GM19463 (cell line): ENCODE data around the gene ASNSD1.
"Not testable (repeated sequence)": the region's sequence is repeated elsewhere in the genome, so short reads cannot be mapped to it uniquely, and the experiment has no call there.

Experiments
- ATAC-seq: cut with Tn5 transposase; IDR thresholded peaks from one replicate; pipeline ENCODE4 v1.9.1; 2021; ENCODE audit warnings: mild to moderate bottlenecking, moderate library complexity; ENCODE audit not compliant: unreplicated experiment

ASNSD1 gene

DNA sequence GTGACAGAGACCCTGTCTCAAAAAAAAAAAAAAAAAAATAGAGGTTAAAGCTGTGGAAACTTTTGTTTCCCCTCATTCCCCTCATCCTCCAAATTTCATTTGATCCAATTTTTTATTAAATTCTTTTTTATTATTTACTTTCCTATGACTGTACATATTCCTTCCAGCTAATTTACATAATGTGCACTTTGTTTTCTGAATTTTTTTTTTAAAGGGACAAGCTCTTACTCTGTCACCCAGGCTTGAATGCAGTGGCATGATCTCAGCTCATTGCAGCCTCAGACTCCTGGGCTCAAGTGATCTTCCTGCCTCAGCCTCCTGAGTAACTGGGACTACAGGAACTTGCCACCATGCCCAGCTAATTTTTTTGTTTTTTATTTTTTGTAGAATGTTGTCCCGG lies 23.6 kb downstream of the ASNSD1 start:
- no peak for ATAC-seq

DNA sequence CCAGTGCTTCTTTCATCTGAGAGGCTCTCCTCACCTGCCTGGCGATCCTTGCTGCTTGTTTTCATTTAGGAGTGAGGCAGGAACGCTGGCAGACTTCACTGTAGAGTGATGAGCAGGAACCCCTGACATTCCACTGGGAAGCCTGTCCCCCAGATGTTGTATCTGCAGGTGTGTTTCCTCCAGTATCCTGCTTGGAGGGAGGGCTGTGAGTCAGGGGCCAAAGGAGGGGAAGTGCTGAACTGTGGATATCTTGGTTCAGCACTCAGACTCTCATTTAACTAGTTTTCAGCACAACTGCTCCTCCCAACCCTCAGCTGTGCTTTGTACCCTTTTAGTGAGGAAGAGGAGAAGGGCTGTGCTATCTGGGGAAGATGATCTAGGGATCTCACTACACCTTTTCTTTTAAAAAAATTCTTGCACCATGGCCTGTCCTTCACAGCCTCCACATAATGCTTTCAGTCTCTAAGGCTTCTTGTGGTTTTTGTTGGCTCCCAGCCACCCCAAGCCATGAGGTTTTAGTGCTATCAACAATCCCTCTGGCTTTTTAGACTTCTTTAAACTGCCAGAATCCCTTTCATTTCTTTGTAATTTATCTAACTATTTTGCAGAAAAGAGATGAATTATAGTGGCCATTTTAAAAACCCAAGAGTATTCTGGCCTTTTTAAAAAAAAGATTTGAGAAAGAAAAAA lies 24.4 kb downstream of the ASNSD1 start:
- peak; percentile 74 for ATAC-seq

DNA sequence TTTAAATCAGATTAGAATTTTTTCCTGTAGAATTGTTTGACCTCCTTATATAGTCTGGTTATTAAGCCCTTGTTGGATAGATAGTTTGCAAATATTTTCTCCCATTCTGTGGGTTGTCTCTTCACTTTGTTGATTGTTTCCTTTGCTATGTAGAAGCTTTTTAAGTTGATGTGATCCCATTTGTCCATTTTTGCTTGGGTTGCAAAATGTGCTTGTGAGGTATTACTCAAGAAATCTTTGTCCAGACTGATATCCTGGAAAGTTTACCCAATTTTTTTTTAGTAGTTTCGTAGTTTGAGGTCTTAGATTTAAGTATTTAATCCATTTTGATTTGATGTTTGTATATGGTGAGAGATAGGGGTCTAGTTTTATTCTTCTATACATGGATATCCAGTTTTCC lies 26.5 kb downstream of the ASNSD1 start:
- not testable (repeated sequence) for ATAC-seq

DNA sequence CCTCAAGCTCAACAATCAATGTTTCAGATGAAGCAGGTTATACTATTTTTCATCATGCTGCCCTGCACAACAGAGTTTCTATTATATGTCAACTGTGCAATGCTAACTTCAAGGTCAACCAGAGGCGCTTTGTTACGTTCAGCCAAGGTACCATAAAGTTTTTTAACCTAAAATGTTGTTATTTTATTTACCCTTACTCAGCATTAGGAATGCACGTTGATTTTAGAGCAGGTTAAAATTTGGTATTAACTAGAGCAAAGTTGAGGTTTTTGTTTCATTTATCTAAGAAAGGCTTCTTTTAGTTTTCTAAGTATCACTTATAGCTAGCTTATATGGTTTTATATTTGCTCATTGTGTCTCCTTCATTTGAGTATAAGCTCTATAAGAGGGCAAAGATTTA lies 35.0 kb downstream of the ASNSD1 start:
- no peak for ATAC-seq

DNA sequence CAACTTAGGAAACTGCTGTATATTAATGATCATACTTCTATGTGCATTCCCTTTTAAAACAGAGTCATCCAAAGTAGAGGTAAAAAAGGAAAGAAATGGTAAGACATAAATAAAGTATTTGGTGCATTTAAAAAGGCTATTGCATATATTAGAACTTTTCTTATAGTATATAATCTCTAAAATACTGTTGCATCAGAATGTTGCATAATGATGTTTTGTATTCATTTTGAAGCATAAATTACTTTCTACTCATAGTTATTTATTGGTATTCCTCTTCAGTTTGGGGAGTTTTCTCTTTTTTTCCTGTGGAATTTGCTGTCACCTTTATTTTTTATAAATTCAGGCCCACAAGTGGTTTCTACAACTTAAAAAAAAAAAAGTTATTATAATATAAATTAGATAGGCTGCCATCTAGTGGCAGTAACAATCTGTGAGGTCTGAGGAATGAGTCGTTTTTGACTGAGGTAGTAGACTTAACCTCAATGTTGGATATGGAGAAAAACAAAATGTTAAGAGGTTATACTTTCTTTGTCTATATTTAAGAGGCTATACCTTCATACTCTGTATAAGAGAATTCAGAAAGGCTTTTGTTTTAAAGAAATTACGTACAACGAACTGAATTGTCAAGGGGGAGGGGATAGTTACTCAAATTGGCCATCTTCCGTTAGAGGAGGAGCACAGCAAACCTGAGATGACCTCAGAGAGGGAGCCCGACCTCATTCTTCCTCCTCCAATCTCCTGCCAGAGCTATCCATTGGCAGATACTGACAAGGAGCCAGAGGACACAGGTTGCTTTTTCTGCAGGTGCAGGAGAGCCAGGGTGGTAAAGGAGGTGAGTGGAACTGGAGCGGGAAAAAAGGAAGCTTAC lies 37.0 kb downstream of the ASNSD1 start:
- ATAC-seq, result no peak

DNA sequence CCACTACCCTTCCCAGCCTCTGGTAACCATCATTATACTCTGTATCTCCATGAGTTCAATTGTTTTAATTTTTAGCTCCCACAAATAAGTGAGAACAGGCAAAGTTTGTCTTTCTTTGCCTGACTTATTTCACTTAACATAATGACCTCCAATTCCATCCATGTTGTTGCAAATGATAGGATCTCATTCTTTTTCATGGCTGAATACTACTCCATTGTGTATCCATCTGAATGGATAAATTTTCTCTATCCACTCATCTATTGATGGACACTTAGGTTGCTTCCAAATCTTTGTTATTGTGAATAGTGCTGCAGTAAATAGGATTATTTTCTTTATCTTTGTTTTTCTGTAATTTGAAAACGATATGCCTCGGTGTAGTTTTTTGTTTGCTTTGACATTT lies 39.4 kb downstream of the ASNSD1 start:
- ATAC-seq, result no peak

DNA sequence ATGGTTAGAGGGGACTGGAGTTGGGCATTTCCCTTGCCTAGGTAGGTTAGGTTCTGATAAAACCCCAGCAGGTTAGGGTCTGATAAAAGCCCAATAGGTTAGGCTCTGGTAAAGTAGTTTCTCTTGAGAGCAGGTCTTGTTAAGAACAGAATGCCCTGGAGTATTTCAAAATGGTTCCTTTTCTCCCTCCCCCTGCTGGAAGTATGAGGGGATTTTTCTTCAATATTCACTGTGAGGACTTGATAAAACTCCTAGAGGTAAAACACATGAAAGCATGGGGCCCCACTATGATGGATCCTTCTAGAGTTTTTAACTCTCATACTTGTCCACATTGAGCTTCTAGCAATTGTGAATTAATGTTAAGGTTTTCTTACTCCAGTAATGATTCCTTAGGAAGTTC lies 40.8 kb downstream of the ASNSD1 start:
- ATAC-seq, result no peak

DNA sequence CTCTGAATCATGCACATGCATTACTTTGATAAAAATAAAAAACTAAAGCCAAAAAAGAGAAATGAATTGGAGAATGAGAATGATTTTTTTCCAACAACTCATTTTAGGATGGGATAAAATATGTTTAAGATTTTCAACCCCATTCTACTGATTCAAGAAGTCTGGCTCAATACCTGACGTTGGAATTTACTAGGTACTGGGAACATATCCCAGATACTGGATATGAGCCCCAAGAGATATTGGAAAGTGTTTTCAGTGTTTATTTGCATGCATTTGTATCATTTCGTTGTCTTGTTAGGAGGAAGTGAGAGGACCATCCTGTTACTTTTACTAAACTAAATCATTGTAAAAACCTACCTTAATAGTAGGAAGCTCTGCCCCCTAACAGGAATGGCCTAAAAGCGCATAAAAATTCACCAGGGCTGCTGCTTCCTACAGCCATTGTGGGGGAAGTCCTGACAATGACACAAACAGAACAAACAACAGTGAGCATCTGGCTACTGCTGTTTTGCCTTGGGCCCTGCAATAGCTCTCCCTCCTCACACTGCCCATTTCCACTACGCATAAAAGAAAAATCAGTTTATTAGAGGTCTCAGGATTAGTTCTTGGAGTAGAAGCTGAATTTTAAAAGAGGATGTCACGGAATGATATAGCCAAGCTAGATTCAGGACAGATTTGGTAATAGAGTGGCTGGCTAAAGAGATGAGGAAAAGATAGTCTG lies 48.4 kb downstream of the ASNSD1 start:
- ATAC-seq, result no peak

DNA sequence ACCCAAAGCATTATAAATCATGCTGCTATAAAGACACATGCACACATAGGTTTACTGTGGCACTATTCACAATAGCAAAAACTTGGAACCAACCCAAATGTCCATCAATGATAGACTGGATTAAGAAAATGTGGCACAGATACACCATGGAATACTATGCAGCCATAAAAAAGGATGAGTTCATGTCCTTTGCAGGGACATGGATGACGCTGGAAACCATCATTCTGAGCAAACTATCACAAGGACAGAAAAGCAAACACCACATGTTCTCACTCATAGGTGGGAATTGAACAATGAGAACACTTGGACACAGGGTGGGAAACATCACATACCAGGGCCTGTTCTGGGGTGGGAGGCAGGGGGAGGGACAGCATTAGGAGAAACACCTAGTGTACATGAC lies 56.3 kb downstream of the ASNSD1 start:
- not testable (repeated sequence) for ATAC-seq

DNA sequence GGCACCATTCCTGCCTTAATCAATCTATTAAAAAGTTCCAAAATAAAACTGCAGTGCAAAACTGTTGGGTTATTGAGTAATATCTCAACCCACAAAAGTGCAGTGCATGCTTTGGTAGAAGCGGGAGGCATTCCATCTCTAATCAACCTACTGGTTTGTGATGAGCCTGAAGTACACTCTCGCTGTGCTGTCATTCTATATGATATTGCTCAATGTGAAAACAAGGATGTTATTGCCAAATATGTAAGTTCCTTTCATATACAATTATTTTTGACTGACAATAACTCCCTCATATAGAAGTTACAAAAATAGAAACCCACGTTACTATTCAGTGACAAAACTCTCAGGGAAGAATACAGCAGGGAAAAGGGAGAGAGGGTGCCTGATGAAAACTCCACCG lies 58.3 kb downstream of the ASNSD1 start:
- no peak for ATAC-seq
